H1 (cell line): Measurements from ENCODE around the gene WNK2. TPM values are rescaled to one million over a fixed set of nuclear protein-coding genes. Genes with fewer than 3 reads are reported as not detected.

Experiments used
- CTCF ChIA-PET: fragments of 300-600 bp; sonication (Branson Sonifier 250); formaldehyde crosslinking; loops from one replicate; lab custom pipeline; 2021; ENCODE audit not compliant: partially characterized antibody; lab: Charles Lee
- POLR2A ChIA-PET: fragments of 300-600 bp; sonication (Branson Sonifier 250); formaldehyde crosslinking; loops from one replicate; lab custom pipeline; 2021; ENCODE audit warnings: inconsistent platforms; ENCODE audit not compliant: partially characterized antibody; lab: Charles Lee
- DNase-seq, 2 experiments: peaks; one replicate each; pipeline versions ENCODE4 v3.0.0 to v3.0.0-alpha.2; 2010 to 2022; ENCODE audit warnings: low spot score in 2 of 2, low read depth in 1 of 2, mixed read lengths in 1 of 2
- FAIRE-seq: peaks from 2 replicates; lab custom pipeline; 2011; peaks lifted over from hg19 to GRCh38; lab: Jason Lieb, UNC
- H2AFZ ChIP-seq: 2 replicates; pipeline ENCODE4 v1.8.1; 2012; ENCODE audit warnings: low read length, inconsistent platforms
- H2AK5ac ChIP-seq: 2 replicates; pipeline ENCODE4 v1.6.1; 2013; ENCODE audit warnings: low read depth, low read length
- H2BK120ac ChIP-seq: replicated peaks from 2 replicates; pipeline ENCODE3; 2013; ENCODE audit warnings: low read depth, low read length, inconsistent platforms
- H2BK12ac ChIP-seq: 2 replicates; pipeline ENCODE4 v1.6.1; 2013; ENCODE audit warnings: low read depth, low read length
- H2BK15ac ChIP-seq: 2 replicates; pipeline ENCODE4 v1.6.1; 2013; ENCODE audit warnings: low read length
- H2BK20ac ChIP-seq: 2 replicates; pipeline ENCODE4 v1.6.1; 2013; ENCODE audit warnings: low read length
- H2BK5ac ChIP-seq: 2 replicates; pipeline ENCODE4 v1.6.1; 2013; ENCODE audit warnings: low read depth, low read length
- H3K14ac ChIP-seq: 2 replicates; pipeline ENCODE4 v1.6.1; 2013; ENCODE audit warnings: inconsistent platforms; ENCODE audit not compliant: insufficient read length
- H3K18ac ChIP-seq: 2 replicates; pipeline ENCODE4 v1.6.1; 2013; ENCODE audit warnings: low read length; ENCODE audit errors: extremely low read depth
- H3K23ac ChIP-seq: 2 replicates; pipeline ENCODE4 v1.6.1; 2013; ENCODE audit warnings: inconsistent platforms; ENCODE audit not compliant: insufficient read length
- H3K23me2 ChIP-seq: 2 replicates; pipeline ENCODE4 v1.6.1; 2013; ENCODE audit warnings: low read depth, low read length
- H3K27ac ChIP-seq: 2 replicates; pipeline ENCODE4 v1.6.1; 2011; ENCODE audit warnings: low read depth, low read length, inconsistent platforms
- H3K27me3 ChIP-seq, 4 experiments: replicated peaks in 1 of 4; 1 replicate in 1 of 4; 2 replicates in 3 of 4; pipeline versions ENCODE4 v1.6.1 to v1.8.1; 2011 to 2013; ENCODE audit warnings: low read length in 3 of 4, mild to moderate bottlenecking in 3 of 4, inconsistent platforms in 2 of 4, mixed read lengths in 2 of 4, moderate library complexity in 1 of 4; ENCODE audit not compliant: control insufficient read depth in 3 of 4, insufficient read depth in 3 of 4; ENCODE audit errors: extremely low read depth in 1 of 4
- H3K36me3 ChIP-seq, 4 experiments: 2 replicates each; pipeline versions ENCODE4 v1.6.1 to v1.8.1; 2011 to 2013; ENCODE audit warnings: mild to moderate bottlenecking in 4 of 4, low read length in 3 of 4, moderate library complexity in 2 of 4, control low read depth in 1 of 4, inconsistent platforms in 1 of 4; ENCODE audit not compliant: insufficient read depth in 4 of 4, control insufficient read depth in 2 of 4
- H3K4ac ChIP-seq: replicated peaks from 2 replicates; pipeline ENCODE3; 2013; ENCODE audit warnings: low read length, low read depth, mixed read lengths, inconsistent platforms; ENCODE audit not compliant: insufficient read length
- H3K4me1 ChIP-seq, 4 experiments: replicated peaks in 1 of 4; 1 replicate in 1 of 4; 2 replicates in 3 of 4; pipeline versions ENCODE4 v1.6.1 to v1.8.1; 2011 to 2013; ENCODE audit warnings: low read length in 3 of 4, inconsistent platforms in 2 of 4, mixed read lengths in 1 of 4; ENCODE audit not compliant: insufficient read depth in 4 of 4, control insufficient read depth in 3 of 4
- H3K4me2 ChIP-seq, 2 experiments: 2 replicates each; pipeline versions ENCODE4 v1.6.1 to v1.8.1; 2011 to 2013; ENCODE audit warnings: low read depth in 2 of 2, low read length in 2 of 2, control low read depth in 1 of 2, inconsistent platforms in 1 of 2, mild to moderate bottlenecking in 1 of 2; ENCODE audit not compliant: insufficient read depth in 1 of 2
- H3K4me3 ChIP-seq, 4 experiments: fragments of 200-600, 300-600 bp in 1 of 4; sonication (generic), shearing (Covaris generic), sonication (Bioruptor Twin) in 1 of 4; 2 replicates each; pipeline versions ENCODE4 v1.5.1 to v1.8.1; 2011 to 2016; ENCODE audit warnings: low read length in 4 of 4, low read depth in 3 of 4, control low read depth in 2 of 4, inconsistent platforms in 2 of 4, mild to moderate bottlenecking in 2 of 4, mixed read lengths in 1 of 4, moderate library complexity in 1 of 4; ENCODE audit not compliant: insufficient read depth in 2 of 4; ENCODE audit errors: extremely low read depth in 1 of 4
- H3K56ac ChIP-seq: replicated peaks from 2 replicates; pipeline ENCODE3; 2013; ENCODE audit warnings: low read depth, mild to moderate bottlenecking, mixed read lengths, low read length, inconsistent platforms; ENCODE audit not compliant: insufficient read length
- H3K79me1 ChIP-seq: 2 replicates; pipeline ENCODE4 v1.6.1; 2013; ENCODE audit warnings: low read depth, low read length, control low read depth
- H3K79me2 ChIP-seq, 2 experiments: 2 replicates each; pipeline versions ENCODE4 v1.6.1 to v1.8.1; 2012 to 2013; ENCODE audit warnings: low read length in 2 of 2, mild to moderate bottlenecking in 2 of 2, inconsistent platforms in 1 of 2; ENCODE audit not compliant: insufficient read depth in 2 of 2, control insufficient read depth in 1 of 2
- H3K9ac ChIP-seq, 4 experiments: replicated peaks in 1 of 4; 1 replicate in 1 of 4; 2 replicates in 3 of 4; pipeline versions ENCODE4 v1.6.1 to v1.8.1; 2011 to 2013; ENCODE audit warnings: low read depth in 3 of 4, low read length in 3 of 4, control low read depth in 2 of 4, mild to moderate bottlenecking in 2 of 4, moderate library complexity in 2 of 4, inconsistent platforms in 1 of 4; ENCODE audit errors: extremely low read depth in 1 of 4
- H3K9me3 ChIP-seq, 2 experiments: 2 replicates each; pipeline versions ENCODE4 v1.6.1 to v1.8.1; 2012 to 2013; ENCODE audit warnings: mild to moderate bottlenecking in 2 of 2, moderate library complexity in 2 of 2, control low read depth in 1 of 2, inconsistent platforms in 1 of 2, low read depth in 1 of 2, low read length in 1 of 2, mixed read lengths in 1 of 2; ENCODE audit not compliant: insufficient read depth in 2 of 2
- H4K20me1 ChIP-seq, 2 experiments: replicated peaks in 1 of 2; 2 replicates each; pipeline versions ENCODE3 to v1.8.1; 2011 to 2013; ENCODE audit warnings: inconsistent platforms in 2 of 2, low read length in 2 of 2, mild to moderate bottlenecking in 1 of 2; ENCODE audit not compliant: insufficient read depth in 2 of 2, control insufficient read depth in 1 of 2
- H4K5ac ChIP-seq: 2 replicates; pipeline ENCODE4 v1.6.1; 2013; ENCODE audit warnings: low read length, low read depth, mixed read lengths, inconsistent platforms; ENCODE audit not compliant: insufficient read length
- H4K8ac ChIP-seq: 2 replicates; pipeline ENCODE4 v1.8.0; 2013; ENCODE audit warnings: mild to moderate bottlenecking, moderate library complexity, low read length, inconsistent platforms; ENCODE audit not compliant: insufficient read depth; ENCODE audit errors: extremely low read depth
- H4K91ac ChIP-seq: replicated peaks from 2 replicates; pipeline ENCODE3; 2013; ENCODE audit warnings: low read length, mixed read lengths, inconsistent platforms; ENCODE audit not compliant: insufficient read length
- GTF2F1 ChIP-seq: IDR thresholded peaks from 2 replicates; pipeline ENCODE4 v1.6.1; 2012; ENCODE audit warnings: low read depth, low read length, improper control_type of control experiment, borderline replicate concordance
- WGBS, 2 experiments: shearing (Covaris generic) in 1 of 2; methylation state at CpG; one replicate each; pipeline versions ENCODE4 v1.1.6 to v1.1.7; 2013 to 2015; ENCODE audit warnings: low lambda C conversion rate in 2 of 2, mixed read lengths in 2 of 2, inconsistent platforms in 1 of 2, low coverage in 1 of 2, missing lambda C conversion rate in 1 of 2; ENCODE audit not compliant: insufficient replicate concordance in 2 of 2, insufficient coverage in 1 of 2, insufficient read length in 1 of 2; ENCODE audit errors: extremely low coverage in 1 of 2, missing lambda C conversion rate in 1 of 2; 5-methylcytosine and 5-hydroxymethylcytosine counted together
- polyA plus RNA-seq, 7 experiments: library from polyadenylated mRNA; depleted of rRNA in 3 of 7; stranded (reverse) in 5 of 7; unstranded in 2 of 7; fragments of >200 nt in 5 of 7; fragments of 200-250 nt in 2 of 7; gene quantifications; 1 replicate in 5 of 7; 2 replicates in 1 of 7; 4 replicates in 1 of 7; pipeline versions ENCODE4 v1.2.1 to v1.2.3, GENCODE V29; 2011 to 2013; ENCODE audit warnings: missing spikeins in 2 of 7, mixed read lengths in 2 of 7
- total RNA-seq: library from RNA; stranded (reverse); fragmentation: NEBNext Ultra II Directional; extraction: Animal tissue kit (Norgen Biotek cat#: 25700); gene quantifications from 2 replicates; pipeline ENCODE4 v1.2.1, GENCODE V29; 2021

Gene WNK2
- total and polyA plus RNA-seq, 2 of the 8 experiments (the other 6 are each of a cell fraction or from before 2014, with no cell fraction given) = 12.0 to 87.2 TPM

- POLR2A ChIA-PET = no interaction called here
- no peak for TF ChIP-seq GTF2F1
These were observed 108.3 kb downstream of the WNK2 start for GRCh38 chr9:93292288-93292615.

More at GRCh38 chr9:93292288-93292615, 108.3 kb downstream of the WNK2 start:
- H3K4ac ChIP-seq = no peak overlapping the region
- H2BK120ac ChIP-seq = no peak overlapping the region
- H3K9me3 ChIP-seq = no peaks in the 10 kb centered on the region
- DNase-seq = no peak
- H2BK12ac ChIP-seq = no peak overlapping the region
- no peak overlapping the region for H4K8ac ChIP-seq
- no peak for FAIRE-seq
- H2BK5ac ChIP-seq = 0 out of 2 replicates have a peak overlapping the region, but pooled peaks have one; percentile 60
- no peak overlapping the region for H2BK15ac ChIP-seq
- H3K4me3 ChIP-seq = no peak overlapping the region
- peaks cover 0 to 2% of the 10 kb centered on the region in 2 experiments for H4K20me1 ChIP-seq
- peaks cover 0 to 5% (median 2%) of the 10 kb centered on the region in 4 experiments; a peak in 4 of 8 replicates for H3K36me3 ChIP-seq
- no peak overlapping the region for H3K4me2 ChIP-seq
- H3K79me1 ChIP-seq = no peaks in the 10 kb centered on the region
- H2AK5ac ChIP-seq = no peak overlapping the region
- H3K9ac ChIP-seq = no peak overlapping the region
- no peak overlapping the region for H3K27ac ChIP-seq
- no peaks in the 10 kb centered on the region for H3K79me2 ChIP-seq
- no peak overlapping the region for H2BK20ac ChIP-seq
- WGBS, 2 experiments = 84% methylated on average over 10 of the region's 10 CpGs; no CpG with 5 or more reads in 1 of the 2 experiments
- H3K4me1 ChIP-seq = 0 out of 7 replicates have a peak, but pooled peaks cover 0 to under 1% (median 0%) of the 10 kb centered on the region in 4 experiments
- H3K23ac ChIP-seq = no peak overlapping the region
- CTCF ChIA-PET = interaction anchor here (1.4 kb wide), 1 partner anchor 10 kb away, joined by 9 read pairs; no protein-coding TSS in a partner anchor
- no peak overlapping the region for H3K18ac ChIP-seq
- H4K91ac ChIP-seq = no peak overlapping the region
- no peaks in the 10 kb centered on the region for H3K27me3 ChIP-seq
- peaks cover 8% of the 10 kb centered on the region; the same call in 1 of the 2 replicates for H3K23me2 ChIP-seq
- H2AFZ ChIP-seq = no peak overlapping the region
- H4K5ac ChIP-seq = no peak overlapping the region
- no peak overlapping the region for H3K56ac ChIP-seq
- H3K14ac ChIP-seq = no peak overlapping the region
